Effector memory CD8-positive, alpha-beta T cell (primary cell): ENCODE results near the gene PEX11G.
"Not testable (repeated sequence)": the region's sequence is repeated elsewhere in the genome, so short reads cannot be mapped to it uniquely, and the experiment has no call there.

Experiments used
- ATAC-seq: fragments of 150-1000 bp; cut with Tn5 transposase; replicated peaks from 2 replicates; pipeline ENCODE4 v1.10.0; 2021; ENCODE audit warnings: mild to moderate bottlenecking, moderate library complexity
- DNase-seq, 3 experiments: peaks; one replicate each; pipeline ENCODE4 v3.0.0; 2021
- H3K27ac Mint-ChIP-seq, 2 donors: one replicate each; pipeline ENCODE4 v1.8.0; 2022; ENCODE audit warnings: mild to moderate bottlenecking in 2 of 2, mixed read lengths in 2 of 2, moderate library complexity in 2 of 2
- H3K27me3 Mint-ChIP-seq, 2 donors: one replicate each; pipeline ENCODE4 v1.8.0; 2022; ENCODE audit warnings: mixed read lengths in 2 of 2
- H3K36me3 Mint-ChIP-seq: one replicate; pipeline ENCODE4 v1.8.0; 2022; ENCODE audit warnings: mild to moderate bottlenecking, moderate library complexity, mixed read lengths; ENCODE audit not compliant: insufficient read depth
- H3K4me1 Mint-ChIP-seq, 2 donors: one replicate each; pipeline ENCODE4 v1.8.0; 2022; ENCODE audit warnings: low read depth in 2 of 2, mixed read lengths in 2 of 2
- H3K4me3 Mint-ChIP-seq, 2 donors: one replicate each; pipeline ENCODE4 v1.8.0; 2022; ENCODE audit warnings: mild to moderate bottlenecking in 2 of 2, mixed read lengths in 2 of 2, moderate library complexity in 2 of 2
- H3K9me3 Mint-ChIP-seq, 2 donors: one replicate each; pipeline ENCODE4 v1.8.0; 2022; ENCODE audit warnings: mixed read lengths in 2 of 2

PEX11G gene

DNA sequence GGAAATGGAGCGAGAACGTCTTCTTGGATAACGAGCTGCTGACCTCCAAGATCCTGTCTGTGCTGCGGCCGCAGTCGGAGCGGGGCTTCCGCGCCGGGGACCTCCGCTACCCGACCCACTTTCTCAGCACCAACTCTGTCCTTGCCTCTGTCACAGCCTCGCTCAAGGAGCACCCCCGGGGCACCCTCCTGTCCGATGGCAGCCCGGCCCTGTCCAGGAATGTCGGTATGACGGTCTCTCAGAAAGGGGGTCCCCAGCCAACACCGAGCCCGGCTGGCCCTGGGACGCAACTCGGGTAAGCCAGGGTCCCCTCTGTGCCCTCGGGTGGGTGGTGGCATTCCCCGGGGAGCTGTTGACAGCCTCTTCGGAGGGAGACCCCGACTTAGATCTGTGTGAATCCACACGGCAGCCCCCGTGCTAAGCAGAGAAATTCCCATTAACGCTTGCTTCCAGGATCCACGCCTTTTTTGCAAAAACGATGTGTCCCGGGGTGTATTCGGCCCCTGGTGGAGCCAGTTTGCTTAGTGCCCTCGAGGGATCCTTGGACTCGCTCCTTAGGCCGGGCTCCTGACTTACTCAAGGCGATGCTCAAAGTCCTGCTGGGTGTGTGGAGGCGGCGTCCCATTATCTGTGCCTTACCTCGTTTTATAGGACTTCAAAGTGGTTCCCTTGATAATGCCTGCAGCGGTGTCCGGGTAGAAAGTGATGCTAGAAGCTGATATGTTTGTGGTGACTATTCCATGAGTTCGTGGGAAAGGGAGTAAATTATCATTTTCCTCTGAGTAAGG, 48.5 kb downstream of the PEX11G start:
- ATAC-seq (no peak), DNase-seq (no peak)
- H3K27ac Mint-ChIP-seq, result peak overlapping the region in 1 of 2 donors; percentile 8
- H3K4me3 Mint-ChIP-seq, result no peak overlapping the region
- no peaks in the 10 kb centered on the region for H3K27me3 Mint-ChIP-seq
- H3K36me3 Mint-ChIP-seq, result peaks cover 90% of the 10 kb centered on the region
- H3K9me3 Mint-ChIP-seq, result no peaks in the 10 kb centered on the region
- H3K4me1 Mint-ChIP-seq, result peaks cover 3 to 6% of the 10 kb centered on the region in 2 donors

DNA sequence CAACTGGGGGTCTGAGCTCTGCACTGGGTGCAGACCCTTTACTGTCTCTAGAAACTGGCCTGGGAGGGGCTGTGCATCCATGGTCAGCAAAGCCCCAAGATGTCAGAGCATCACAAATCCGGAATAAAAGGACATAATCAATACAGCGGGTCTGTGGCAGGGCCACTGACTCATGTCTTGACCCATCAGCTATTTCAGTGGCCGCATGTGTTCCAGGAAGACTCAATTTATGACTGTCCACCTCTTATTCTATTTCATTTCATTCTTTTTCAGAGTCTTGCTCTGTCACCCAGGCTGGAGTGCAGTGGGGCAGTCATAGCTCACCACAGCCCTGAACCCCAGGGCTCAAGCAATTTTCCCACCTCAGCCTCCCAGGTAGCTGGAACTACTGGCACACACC, 53.2 kb downstream of the PEX11G start:
- peaks cover 79% of the 10 kb centered on the region for H3K36me3 Mint-ChIP-seq
- no peaks in the 10 kb centered on the region for H3K9me3 Mint-ChIP-seq
- no peak overlapping the region for H3K4me3 Mint-ChIP-seq
- no peaks in the 10 kb centered on the region for H3K27me3 Mint-ChIP-seq
- ATAC-seq (no peak), DNase-seq (no peak)
- peak overlapping the region; percentile 67 to 77 for H3K27ac Mint-ChIP-seq
- peaks cover 0 to 2% of the 10 kb centered on the region in 2 donors for H3K4me1 Mint-ChIP-seq

DNA sequence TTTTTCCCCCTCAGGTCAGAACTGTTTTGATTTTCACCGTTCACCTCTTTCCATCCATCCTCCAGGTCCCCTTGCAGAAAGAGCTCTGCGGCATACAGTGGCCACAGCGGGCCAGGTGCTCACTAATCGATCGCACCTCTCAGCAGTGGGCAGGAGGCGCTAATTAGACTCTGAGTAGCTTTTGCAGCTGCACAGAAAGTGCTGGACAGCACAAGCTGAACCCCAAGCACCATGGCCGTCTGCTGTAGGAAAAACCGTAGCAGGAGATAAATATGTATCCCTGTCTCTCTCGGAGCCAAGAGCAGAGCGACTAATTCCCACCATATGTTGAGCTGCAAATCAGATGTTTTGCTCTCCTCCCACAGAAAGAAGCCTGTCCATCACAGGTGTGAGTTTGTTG, 54.4 kb downstream of the PEX11G start:
- H3K27ac Mint-ChIP-seq, result peak overlapping the region; percentile 67 to 77
- no peaks in the 10 kb centered on the region for H3K9me3 Mint-ChIP-seq
- H3K4me3 Mint-ChIP-seq, result no peak overlapping the region

DNA sequence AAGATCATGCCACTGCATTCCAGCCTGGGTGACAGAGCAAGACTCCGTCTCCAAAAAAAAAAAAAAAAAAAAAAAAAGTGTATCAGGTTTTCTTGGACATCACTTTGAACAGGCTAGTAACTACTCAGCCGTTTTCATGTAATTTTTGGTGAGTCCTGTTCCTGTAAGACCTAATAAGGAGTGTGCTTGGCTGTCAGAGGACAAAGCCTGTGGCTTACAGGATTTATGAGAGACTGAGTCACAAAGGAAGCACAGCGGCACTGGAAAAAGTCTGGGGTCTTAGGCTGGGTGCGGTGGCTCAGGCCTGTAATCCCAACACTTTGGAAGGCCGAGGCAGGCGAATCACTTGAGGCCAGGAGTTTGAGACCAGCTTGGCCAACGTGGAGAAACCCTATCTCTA, 55.4 kb downstream of the PEX11G start:
- H3K4me1 Mint-ChIP-seq, DNase-seq, H3K9me3 Mint-ChIP-seq, ATAC-seq, H3K4me3 Mint-ChIP-seq, H3K27me3 Mint-ChIP-seq: not testable (repeated sequence)
- Mint-ChIP-seq H3K27ac (peak overlapping the region in 1 of 2 donors; percentile 32), H3K36me3 (peaks cover 80% of the 10 kb centered on the region)

More for the DNA sequence above, 54.4 kb downstream of the PEX11G start:
- Mint-ChIP-seq H3K27me3 (no peaks in the 10 kb centered on the region), H3K4me1 (peaks cover 0 to 2% of the 10 kb centered on the region in 2 donors), H3K36me3 (peaks cover 80% of the 10 kb centered on the region)
- no peak for DNase-seq
- no peak for ATAC-seq

DNA sequence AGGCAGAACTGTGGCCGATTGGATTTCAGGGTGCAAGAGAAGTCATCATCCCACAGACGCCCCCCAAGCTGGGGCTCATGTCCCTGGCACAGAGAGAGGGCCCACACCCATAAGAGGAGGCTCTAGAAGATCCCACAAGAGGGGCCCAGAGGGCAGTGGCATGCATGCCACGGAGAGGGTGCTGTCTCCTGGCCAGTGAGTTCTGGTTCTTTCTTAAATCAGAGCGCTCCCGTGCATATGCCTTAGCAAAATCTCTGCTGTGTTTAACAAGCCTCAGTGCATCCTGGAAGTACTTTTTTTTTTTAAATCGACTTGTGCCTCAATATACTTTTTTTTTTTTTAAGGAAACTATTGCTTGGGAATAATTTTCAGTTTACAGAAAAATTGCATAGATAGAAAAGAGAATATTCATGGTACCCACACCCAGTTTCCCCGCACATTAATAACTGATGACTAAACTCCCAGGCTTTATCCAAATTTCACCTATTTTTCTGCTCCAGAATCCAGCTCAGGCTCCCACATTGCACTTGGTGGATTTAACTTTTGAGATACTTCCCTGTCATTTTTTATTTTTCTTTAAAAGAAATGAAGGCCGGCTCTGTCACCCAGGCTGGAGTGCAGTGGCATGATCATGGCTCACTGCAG, 59.1 kb downstream of the PEX11G start:
- H3K4me1 Mint-ChIP-seq, result peaks cover 5 to 22% of the 10 kb centered on the region in 2 donors
- no peak overlapping the region for H3K4me3 Mint-ChIP-seq
- peaks cover 80% of the 10 kb centered on the region for H3K36me3 Mint-ChIP-seq
- H3K27me3 Mint-ChIP-seq, result no peaks in the 10 kb centered on the region
- ATAC-seq, result no peak
- H3K9me3 Mint-ChIP-seq, result no peaks in the 10 kb centered on the region
- no peak for DNase-seq
- no peak overlapping the region for H3K27ac Mint-ChIP-seq

DNA sequence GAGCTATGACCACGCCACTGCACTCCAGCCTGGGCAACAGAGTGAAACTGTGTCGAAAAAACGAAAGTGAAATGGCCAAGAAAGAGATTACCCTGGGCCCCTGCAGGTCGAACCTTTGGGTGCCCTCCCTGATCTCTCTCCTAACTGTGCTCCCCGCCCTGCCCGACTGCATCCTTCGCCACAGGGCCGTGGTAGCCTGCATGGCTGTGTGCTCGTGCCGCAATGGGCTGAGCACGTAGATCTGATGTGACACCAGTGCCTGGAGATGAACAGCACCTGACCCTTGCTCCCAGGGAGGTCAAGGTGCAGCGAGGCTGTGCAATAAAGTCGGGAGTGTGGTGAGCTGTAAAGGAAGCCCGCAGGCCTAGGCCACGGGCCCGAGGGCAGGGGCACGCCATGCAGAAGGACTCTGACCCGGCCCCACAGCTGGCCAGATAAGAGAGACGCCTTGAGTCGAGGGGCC, 60.2 kb downstream of the PEX11G start:
- ATAC-seq, result peak; percentile 51
- H3K9me3 Mint-ChIP-seq, result no peaks in the 10 kb centered on the region
- peak overlapping the region in 1 of 2 donors; percentile 51 for H3K4me3 Mint-ChIP-seq
- peaks cover 5 to 22% of the 10 kb centered on the region in 2 donors for H3K4me1 Mint-ChIP-seq
- H3K27me3 Mint-ChIP-seq, result no peaks in the 10 kb centered on the region
- DNase-seq, result no peak
- peaks cover 86% of the 10 kb centered on the region for H3K36me3 Mint-ChIP-seq
- H3K27ac Mint-ChIP-seq, result peak overlapping the region; percentile 64 to 90

DNA sequence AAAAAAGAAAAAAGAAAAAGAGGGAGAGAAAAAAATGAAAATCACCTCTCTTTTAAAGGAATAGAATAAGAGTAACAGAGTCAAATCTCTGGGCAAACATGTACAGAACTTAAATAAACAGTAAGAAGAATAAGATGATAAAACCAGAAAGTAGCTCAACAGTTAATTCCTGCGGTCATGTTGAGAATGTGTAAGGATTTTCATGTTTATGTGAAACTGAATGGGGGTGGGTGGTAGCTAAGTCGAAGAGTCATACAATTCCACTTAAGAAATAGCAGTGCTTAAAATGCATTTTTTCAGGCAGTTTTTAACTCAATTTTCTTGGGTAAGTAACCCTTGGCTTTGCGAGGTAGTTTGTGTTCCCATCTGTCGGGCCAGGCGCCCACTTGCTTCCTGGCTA, 60.9 kb downstream of the PEX11G start:
- Mint-ChIP-seq H3K36me3 (peaks cover 86% of the 10 kb centered on the region), H3K9me3 (no peaks in the 10 kb centered on the region), H3K4me3 (peak overlapping the region; percentile 3 to 51), H3K4me1 (peaks cover 5 to 22% of the 10 kb centered on the region in 2 donors), H3K27me3 (no peaks in the 10 kb centered on the region), H3K27ac (peak overlapping the region; percentile 70 to 90)
- no peak for ATAC-seq
- no peak for DNase-seq

DNA sequence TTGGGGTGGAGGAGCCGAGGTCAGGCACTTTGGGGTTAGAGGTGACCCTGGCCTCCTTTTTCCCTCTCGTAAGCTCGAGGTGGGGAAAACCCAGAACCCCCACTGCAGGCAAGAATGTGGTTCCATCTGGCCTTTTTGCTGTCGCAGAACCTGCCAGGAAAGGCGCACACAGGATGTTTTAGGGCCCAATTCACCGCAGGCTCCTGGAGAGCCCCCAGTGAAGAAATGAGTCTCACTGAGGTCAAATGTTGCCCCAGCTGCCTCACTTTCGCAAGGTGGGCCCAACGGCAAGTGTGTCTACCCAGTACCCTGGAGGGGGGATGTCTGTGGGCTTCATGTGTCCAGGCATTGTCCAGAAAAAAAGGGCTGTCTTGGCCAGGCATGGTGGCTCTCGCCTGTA, 61.8 kb downstream of the PEX11G start:
- ATAC-seq, result peak; percentile 85
- Mint-ChIP-seq H3K36me3 (peaks cover 86% of the 10 kb centered on the region), H3K27ac (peak overlapping the region in 1 of 2 donors; percentile 90), H3K9me3 (no peaks in the 10 kb centered on the region), H3K4me3 (peak overlapping the region in 1 of 2 donors; percentile 51), H3K4me1 (peaks cover 12 to 24% of the 10 kb centered on the region in 2 donors), H3K27me3 (no peaks in the 10 kb centered on the region)
- peak in 2 of 3 experiments; percentile 17 to 30 for DNase-seq
